Panc1 (cell line): ENCODE results near the gene SORBS1. TPM values are rescaled to one million over a fixed set of nuclear protein-coding genes. Genes with fewer than 3 reads are reported as not detected.

ENCODE experiments used
- ATAC-seq: fragments of 200-7000 bp; cut with Tn5 transposase; 2 replicates; pipeline ENCODE4 v1.9.1; 2020; ENCODE audit warnings: mild to moderate bottlenecking, moderate library complexity
- BruUV-seq: library from RNA; stranded (reverse); fragments of 400-500 nt; replicated peaks from 2 replicates; lab custom pipeline; 2021; lab: Mats Ljungman, UMichigan
- CTCF ChIA-PET: fragments of 300-600 bp; sonication (Branson Sonifier 250); formaldehyde crosslinking; loops from one replicate; lab custom pipeline; 2022; ENCODE audit warnings: antibody characterized with exemption; lab: Charles Lee
- POLR2A ChIA-PET: fragments of 300-600 bp; sonication (Branson Sonifier 250); formaldehyde crosslinking; loops from one replicate; lab custom pipeline; 2022; ENCODE audit warnings: antibody characterized with exemption; lab: Charles Lee
- DNase-seq: peaks from one replicate; pipeline ENCODE4 v3.0.0-alpha.2; 2010; ENCODE audit warnings: low read depth, low spot score
- H3K27ac ChIP-seq: 2 replicates; pipeline ENCODE4 v1.5.1; 2011; ENCODE audit warnings: mild to moderate bottlenecking, low read length, inconsistent platforms
- H3K27me3 ChIP-seq: fragments of 200-500 bp; sonication (Bioruptor generic); 2 replicates; pipeline ENCODE4 v1.6.0; 2014; ENCODE audit warnings: low read length, inconsistent platforms; ENCODE audit not compliant: control insufficient read depth, insufficient read depth
- H3K36me3 ChIP-seq: fragments of 200-500 bp; sonication (Bioruptor generic); 2 replicates; pipeline ENCODE4 v1.5.1; 2014; ENCODE audit warnings: inconsistent platforms, mild to moderate bottlenecking, low read length, moderate library complexity; ENCODE audit not compliant: control insufficient read depth, insufficient read depth
- H3K4me1 ChIP-seq: 2 replicates; pipeline ENCODE4 v1.5.1; 2011; ENCODE audit warnings: inconsistent platforms, mild to moderate bottlenecking, low read length, moderate library complexity; ENCODE audit not compliant: control insufficient read depth, insufficient read depth
- H3K4me3 ChIP-seq, 2 experiments: 2 replicates each; pipeline ENCODE4 v1.5.1; 2011 to 2012; ENCODE audit warnings: low read depth in 2 of 2, low read length in 2 of 2, mild to moderate bottlenecking in 2 of 2, inconsistent platforms in 1 of 2, moderate library complexity in 1 of 2
- H3K9me3 ChIP-seq: fragments of 200-500 bp; sonication (Bioruptor generic); 2 replicates; pipeline ENCODE4 v1.5.1; 2014; ENCODE audit warnings: low read depth, mild to moderate bottlenecking, inconsistent platforms, low read length, moderate library complexity; ENCODE audit not compliant: control insufficient read depth, insufficient read depth
- POLR2AphosphoS5 ChIP-seq: IDR thresholded peaks from 2 replicates; pipeline ENCODE4 v1.6.1; 2012; ENCODE audit warnings: mild to moderate bottlenecking, low read depth, low read length, moderate library complexity
- REST ChIP-seq, 2 experiments: IDR thresholded peaks; 2 replicates each; pipeline ENCODE4 v1.6.1; 2011 to 2012; ENCODE audit warnings: low read depth in 2 of 2, control low read depth in 1 of 2, low read length in 1 of 2, mild to moderate bottlenecking in 1 of 2, moderate library complexity in 1 of 2; ENCODE audit not compliant: insufficient read depth in 1 of 2
- SIN3A ChIP-seq: IDR thresholded peaks from 2 replicates; pipeline ENCODE4 v1.6.1; 2012; ENCODE audit warnings: low read depth, mild to moderate bottlenecking, low read length, moderate library complexity, borderline replicate concordance; ENCODE audit not compliant: insufficient read depth
- TCF7L2 ChIP-seq: IDR thresholded peaks from 2 replicates; pipeline ENCODE4 v1.6.1; 2011; ENCODE audit warnings: mild to moderate bottlenecking, low read depth, low read length, inconsistent platforms
- in situ Hi-C: cut with HindIII; loops from 2 replicates; pipeline ENCODE4 v1.10.0; 2016; ENCODE audit warnings: low sequenced_read_pairs, low pct_unique_long_range_greater_than_20kb
- intact Hi-C: fragments of 100-400 bp; cut with micrococcal nuclease; formaldehyde crosslinking; loops from one replicate; pipeline ENCODE4 v1.10.0; 2022; ENCODE audit not compliant: unreplicated experiment
- total RNA-seq: library from RNA; stranded (reverse); gene quantifications from one replicate; pipeline ENCODE4 v1.2.1, GENCODE V29; 2021; ENCODE audit not compliant: unreplicated experiment
- TF ChIP-seq, protein P1 (sequence below): fragments of 450-650 bp; IDR thresholded peaks from 2 replicates; pipeline ENCODE4 v1.5.1; 2017; ENCODE audit warnings: mild to moderate bottlenecking

Gene SORBS1
- total RNA-seq, 1 experiment from 2014 or later: 29.4 TPM

DNA sequence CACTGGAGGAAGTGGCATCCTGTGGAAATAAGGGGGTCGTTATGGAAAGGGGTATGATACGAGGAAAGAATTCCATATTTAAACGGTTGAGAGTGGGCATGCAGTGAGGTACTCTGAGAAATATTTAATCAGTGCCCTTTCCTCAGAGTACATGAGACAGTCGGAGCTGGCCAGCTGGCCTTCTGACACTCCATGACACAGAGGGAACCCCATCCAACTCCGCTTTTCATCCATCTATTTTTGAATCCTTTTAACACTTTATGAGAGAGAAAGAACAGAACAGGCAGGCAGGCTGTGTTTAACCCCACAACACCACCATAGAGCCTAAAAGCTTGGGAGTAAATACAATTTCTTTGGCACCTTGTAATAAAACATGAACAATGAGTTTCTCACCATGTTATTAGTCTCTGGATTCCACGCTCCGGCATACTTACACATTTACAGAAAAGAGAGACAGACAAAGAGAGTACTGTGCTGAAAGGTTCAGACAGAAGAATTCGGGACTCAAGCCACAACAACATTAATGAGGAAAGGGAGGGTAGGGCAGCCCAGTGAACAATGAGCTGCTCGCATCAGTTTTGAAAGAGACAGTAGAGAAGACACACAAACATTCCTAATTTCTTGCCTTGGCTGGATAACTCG is 146.2 kb downstream of the SORBS1 start:
- Histone ChIP-seq H3K36me3 (no peaks in the 10 kb centered on the region), H3K4me1 (no peaks in the 10 kb centered on the region), H3K9me3 (no peaks in the 10 kb centered on the region), H3K27me3 (no peaks in the 10 kb centered on the region), H3K27ac (no peak overlapping the region), H3K4me3 (no peak overlapping the region)
- in situ Hi-C loops (no loop called here), intact Hi-C loops (no loop called here)
- no TSS peak for BruUV-seq
- TF ChIP-seq REST (IDR thresholded peaks at IDR 0.05; ENCODE audit: insufficient read depth in 1 of 2, low read depth in 2 of 2, low read length in 1 of 2): no peak
- TF ChIP-seq, protein P1, sequence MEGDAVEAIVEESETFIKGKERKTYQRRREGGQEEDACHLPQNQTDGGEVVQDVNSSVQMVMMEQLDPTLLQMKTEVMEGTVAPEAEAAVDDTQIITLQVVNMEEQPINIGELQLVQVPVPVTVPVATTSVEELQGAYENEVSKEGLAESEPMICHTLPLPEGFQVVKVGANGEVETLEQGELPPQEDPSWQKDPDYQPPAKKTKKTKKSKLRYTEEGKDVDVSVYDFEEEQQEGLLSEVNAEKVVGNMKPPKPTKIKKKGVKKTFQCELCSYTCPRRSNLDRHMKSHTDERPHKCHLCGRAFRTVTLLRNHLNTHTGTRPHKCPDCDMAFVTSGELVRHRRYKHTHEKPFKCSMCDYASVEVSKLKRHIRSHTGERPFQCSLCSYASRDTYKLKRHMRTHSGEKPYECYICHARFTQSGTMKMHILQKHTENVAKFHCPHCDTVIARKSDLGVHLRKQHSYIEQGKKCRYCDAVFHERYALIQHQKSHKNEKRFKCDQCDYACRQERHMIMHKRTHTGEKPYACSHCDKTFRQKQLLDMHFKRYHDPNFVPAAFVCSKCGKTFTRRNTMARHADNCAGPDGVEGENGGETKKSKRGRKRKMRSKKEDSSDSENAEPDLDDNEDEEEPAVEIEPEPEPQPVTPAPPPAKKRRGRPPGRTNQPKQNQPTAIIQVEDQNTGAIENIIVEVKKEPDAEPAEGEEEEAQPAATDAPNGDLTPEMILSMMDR: no peak
- TF ChIP-seq SIN3A: no peak
- no peak for TF ChIP-seq TCF7L2
- no peak for TF ChIP-seq POLR2AphosphoS5
- ATAC-seq (no peak), DNase-seq (no peak)
- CTCF ChIA-PET: no interaction called here
- POLR2A ChIA-PET: no interaction called here

DNA sequence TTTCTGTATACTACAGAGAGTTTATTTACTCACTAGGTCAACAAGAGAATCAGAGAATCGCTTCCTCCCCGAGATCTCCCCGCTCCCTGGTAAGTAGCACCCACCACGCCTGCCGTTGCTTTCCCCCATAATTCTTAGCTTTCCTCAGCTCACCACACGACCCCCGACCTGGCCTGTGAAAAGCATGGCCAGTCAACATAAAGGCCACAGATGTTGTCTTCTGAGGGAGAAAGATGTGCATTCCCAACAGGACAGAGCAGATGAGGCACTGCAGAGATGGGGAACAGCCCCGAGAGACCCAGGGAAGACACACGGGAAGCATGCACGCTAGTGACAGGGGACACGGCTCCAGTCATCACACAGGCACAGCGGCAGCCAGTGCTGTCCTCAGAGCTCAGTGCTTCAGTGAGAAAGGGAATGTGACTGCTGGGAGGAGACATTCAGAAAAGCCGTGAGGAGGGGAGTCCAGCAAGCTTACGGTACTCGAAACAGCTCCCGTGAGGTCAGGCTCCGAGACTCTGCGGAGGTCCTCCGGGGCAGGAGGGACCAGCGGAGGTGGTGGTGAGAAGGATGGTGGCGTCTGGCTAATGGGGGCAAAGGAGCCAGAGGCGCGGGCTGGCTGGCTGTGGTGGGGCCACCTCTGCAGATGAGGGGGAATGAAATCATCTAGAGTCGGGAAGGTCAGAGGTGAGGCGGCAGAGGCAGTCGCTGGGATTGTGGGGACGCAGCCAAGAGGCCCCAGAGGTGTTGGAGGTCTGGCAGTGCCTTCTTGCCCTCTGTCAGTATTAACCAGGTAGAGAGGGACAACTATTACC is 146.9 kb downstream of the SORBS1 start:
- ATAC-seq (no peak), DNase-seq (no peak)
- H3K27ac ChIP-seq: no peak overlapping the region
- no peaks in the 10 kb centered on the region for H3K9me3 ChIP-seq
- no peak overlapping the region for H3K4me3 ChIP-seq
- no peaks in the 10 kb centered on the region for H3K27me3 ChIP-seq
- H3K4me1 ChIP-seq: no peaks in the 10 kb centered on the region
- BruUV-seq: no TSS peak
- no peak for TF ChIP-seq SIN3A
- no peak for TF ChIP-seq TCF7L2
- TF ChIP-seq REST (IDR thresholded peaks at IDR 0.05; ENCODE audit: insufficient read depth in 1 of 2, low read depth in 2 of 2, low read length in 1 of 2): no peak
- TF ChIP-seq, protein P1: no peak
- TF ChIP-seq POLR2AphosphoS5: no peak
- intact Hi-C loops: no loop called here
- POLR2A ChIA-PET: no interaction called here
- CTCF ChIA-PET: no interaction called here
- no peaks in the 10 kb centered on the region for H3K36me3 ChIP-seq
- in situ Hi-C loops: no loop called here
